ENCODE data around the gene ATF2. TPM values are rescaled to one million over a fixed set of nuclear protein-coding genes. Genes with fewer than 3 reads are reported as not detected.

Gene ATF2
- total and polyA plus RNA-seq, 9 of the 15 experiments (the other 6 are each of a cell fraction or from before 2014, with no cell fraction given) = 24.2 to 111 (median 45.9) TPM

DNA sequence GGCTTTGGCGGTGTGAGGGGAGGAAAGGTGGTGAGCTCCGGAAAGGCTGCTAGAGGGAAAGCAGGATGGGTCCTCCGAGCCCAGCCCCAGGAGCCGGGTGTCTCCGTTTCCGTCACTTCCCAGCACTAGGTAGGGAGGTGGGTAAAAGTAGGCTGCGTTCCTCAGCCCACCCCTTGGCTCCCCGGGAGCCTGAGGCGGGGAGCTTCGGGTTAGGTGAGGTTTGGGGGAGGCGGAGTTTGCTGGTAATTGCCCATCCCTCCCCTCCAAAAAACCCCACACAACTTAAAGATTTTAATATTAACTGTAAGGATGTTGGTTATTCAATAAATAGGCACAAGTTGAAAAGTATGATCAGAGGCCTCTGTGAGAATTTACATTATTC, 552 bp upstream of the ATF2 start (continued):
- no peak; the same call in 1 of the 2 replicates for TF ChIP-seq RB1 (IDR thresholded peaks at IDR 0.05; ENCODE audit: low read depth)
- no peak for TF ChIP-seq CREM (IDR thresholded peaks at IDR 0.05; ENCODE audit: low read depth)
- no peak for TF ChIP-seq ZNF184 (CRISPR knock-in tag; IDR thresholded peaks at IDR 0.05)
- 0 out of 2 replicates have a peak, but pooled peaks have one; percentile 26 for TF ChIP-seq HLTF (IDR thresholded peaks at IDR 0.05)
- no peak for TF ChIP-seq HMG20A (CRISPR knock-in tag; conservative IDR thresholded peaks at IDR 0.05)
- no peak for TF ChIP-seq PTBP1 (IDR thresholded peaks at IDR 0.05; ENCODE audit: low read depth, low read length)
- no peak for TF ChIP-seq HMG20B (CRISPR knock-in tag; IDR thresholded peaks at IDR 0.05)
- TF ChIP-seq ZNF76 (CRISPR knock-in tag; IDR thresholded peaks at IDR 0.05; ENCODE audit: borderline replicate concordance) = no peak
- TF ChIP-seq FOXP1 (CRISPR knock-in tag; IDR thresholded peaks at IDR 0.05) = no peak
- TF ChIP-seq, protein P1, sequence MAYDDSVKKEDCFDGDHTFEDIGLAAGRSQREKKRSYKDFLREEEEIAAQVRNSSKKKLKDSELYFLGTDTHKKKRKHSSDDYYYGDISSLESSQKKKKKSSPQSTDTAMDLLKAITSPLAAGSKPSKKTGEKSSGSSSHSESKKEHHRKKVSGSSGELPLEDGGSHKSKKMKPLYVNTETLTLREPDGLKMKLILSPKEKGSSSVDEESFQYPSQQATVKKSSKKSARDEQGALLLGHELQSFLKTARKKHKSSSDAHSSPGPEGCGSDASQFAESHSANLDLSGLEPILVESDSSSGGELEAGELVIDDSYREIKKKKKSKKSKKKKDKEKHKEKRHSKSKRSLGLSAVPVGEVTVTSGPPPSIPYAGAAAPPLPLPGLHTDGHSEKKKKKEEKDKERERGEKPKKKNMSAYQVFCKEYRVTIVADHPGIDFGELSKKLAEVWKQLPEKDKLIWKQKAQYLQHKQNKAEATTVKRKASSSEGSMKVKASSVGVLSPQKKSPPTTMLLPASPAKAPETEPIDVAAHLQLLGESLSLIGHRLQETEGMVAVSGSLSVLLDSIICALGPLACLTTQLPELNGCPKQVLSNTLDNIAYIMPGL (CRISPR knock-in tag; IDR thresholded peaks at IDR 0.05) = no peak
- TF ChIP-seq, protein P2, sequence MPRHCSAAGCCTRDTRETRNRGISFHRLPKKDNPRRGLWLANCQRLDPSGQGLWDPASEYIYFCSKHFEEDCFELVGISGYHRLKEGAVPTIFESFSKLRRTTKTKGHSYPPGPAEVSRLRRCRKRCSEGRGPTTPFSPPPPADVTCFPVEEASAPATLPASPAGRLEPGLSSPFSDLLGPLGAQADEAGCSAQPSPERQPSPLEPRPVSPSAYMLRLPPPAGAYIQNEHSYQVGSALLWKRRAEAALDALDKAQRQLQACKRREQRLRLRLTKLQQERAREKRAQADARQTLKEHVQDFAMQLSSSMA (CRISPR knock-in tag; IDR thresholded peaks at IDR 0.05) = no peak
- TF ChIP-seq CHD7 (IDR thresholded peaks at IDR 0.05; ENCODE audit: low read depth, low read length) = no peak
- no peak for TF ChIP-seq TAF15 (IDR thresholded peaks at IDR 0.05; ENCODE audit: low read depth, low read length)
- no peak for TF ChIP-seq ZNF280A (IDR thresholded peaks at IDR 0.05; ENCODE audit: low read depth, partially characterized antibody)
- TF ChIP-seq ATF7 (IDR thresholded peaks at IDR 0.05) = peak; percentile 5; the same call in 1 of the 2 replicates
